GM12801 (cell line): ENCODE data around the gene ESD.

Experiments
- TF ChIP-seq, protein P1 (sequence below): IDR thresholded peaks from one replicate; pipeline ENCODE4 v1.5.1; 2011; ENCODE audit warnings: control low read depth; ENCODE audit not compliant: insufficient read length; ENCODE audit errors: extremely low read depth

The ESD gene, protein sequence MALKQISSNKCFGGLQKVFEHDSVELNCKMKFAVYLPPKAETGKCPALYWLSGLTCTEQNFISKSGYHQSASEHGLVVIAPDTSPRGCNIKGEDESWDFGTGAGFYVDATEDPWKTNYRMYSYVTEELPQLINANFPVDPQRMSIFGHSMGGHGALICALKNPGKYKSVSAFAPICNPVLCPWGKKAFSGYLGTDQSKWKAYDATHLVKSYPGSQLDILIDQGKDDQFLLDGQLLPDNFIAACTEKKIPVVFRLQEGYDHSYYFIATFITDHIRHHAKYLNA

DNA sequence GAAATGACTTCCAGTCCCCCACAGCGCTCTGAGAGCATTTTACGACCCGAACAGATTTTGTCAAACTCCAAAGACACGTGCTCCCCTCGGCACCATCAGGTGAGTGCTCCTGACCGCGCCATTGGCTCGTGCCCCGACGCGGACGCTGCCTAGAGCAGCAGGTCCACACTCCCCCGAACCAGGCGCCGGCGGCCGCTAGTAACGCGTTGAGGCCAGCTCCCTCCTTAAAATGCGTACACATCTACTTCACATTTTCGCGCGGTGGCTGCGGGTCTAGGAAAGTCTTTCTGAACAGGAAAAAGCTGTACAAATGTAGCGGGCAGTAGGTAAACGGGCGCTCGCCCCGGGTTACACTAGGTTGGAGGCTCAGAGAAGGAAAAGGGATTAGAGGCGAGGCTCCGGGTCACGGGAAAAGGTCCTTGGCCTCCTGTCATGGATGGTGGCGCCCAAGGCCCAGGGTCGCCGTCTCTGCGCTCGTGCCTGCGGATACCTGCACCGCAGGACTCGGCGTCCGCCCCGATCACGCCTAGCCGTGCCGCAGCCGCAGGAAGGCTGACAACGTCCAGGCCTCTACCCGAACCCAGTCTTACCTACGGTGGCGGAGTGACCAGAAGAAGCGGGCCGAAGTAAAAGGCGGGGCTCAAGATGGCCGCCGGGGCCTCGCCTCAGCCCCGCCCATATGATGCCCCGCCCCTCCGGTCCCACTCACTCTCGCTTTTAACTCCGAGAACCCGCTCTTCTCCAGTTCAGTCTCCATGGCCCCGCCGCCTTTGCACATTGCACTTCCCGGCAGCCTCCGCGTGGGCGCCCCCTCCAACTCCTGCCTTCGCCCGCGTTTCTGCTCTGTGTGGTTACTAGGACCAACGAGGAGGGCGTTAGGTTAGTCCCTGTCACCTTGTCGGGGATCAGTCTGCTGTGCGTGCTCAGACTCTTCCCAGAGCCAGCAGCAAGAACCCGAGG, at the start of gene ESD:
ESD (minus strand) TSS at position 647 of the 960 bp plus-strand sequence. CDS start 5,748 bp downstream, outside the sequence.
- TF ChIP-seq, protein P1, sequence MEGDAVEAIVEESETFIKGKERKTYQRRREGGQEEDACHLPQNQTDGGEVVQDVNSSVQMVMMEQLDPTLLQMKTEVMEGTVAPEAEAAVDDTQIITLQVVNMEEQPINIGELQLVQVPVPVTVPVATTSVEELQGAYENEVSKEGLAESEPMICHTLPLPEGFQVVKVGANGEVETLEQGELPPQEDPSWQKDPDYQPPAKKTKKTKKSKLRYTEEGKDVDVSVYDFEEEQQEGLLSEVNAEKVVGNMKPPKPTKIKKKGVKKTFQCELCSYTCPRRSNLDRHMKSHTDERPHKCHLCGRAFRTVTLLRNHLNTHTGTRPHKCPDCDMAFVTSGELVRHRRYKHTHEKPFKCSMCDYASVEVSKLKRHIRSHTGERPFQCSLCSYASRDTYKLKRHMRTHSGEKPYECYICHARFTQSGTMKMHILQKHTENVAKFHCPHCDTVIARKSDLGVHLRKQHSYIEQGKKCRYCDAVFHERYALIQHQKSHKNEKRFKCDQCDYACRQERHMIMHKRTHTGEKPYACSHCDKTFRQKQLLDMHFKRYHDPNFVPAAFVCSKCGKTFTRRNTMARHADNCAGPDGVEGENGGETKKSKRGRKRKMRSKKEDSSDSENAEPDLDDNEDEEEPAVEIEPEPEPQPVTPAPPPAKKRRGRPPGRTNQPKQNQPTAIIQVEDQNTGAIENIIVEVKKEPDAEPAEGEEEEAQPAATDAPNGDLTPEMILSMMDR, result no peak

DNA sequence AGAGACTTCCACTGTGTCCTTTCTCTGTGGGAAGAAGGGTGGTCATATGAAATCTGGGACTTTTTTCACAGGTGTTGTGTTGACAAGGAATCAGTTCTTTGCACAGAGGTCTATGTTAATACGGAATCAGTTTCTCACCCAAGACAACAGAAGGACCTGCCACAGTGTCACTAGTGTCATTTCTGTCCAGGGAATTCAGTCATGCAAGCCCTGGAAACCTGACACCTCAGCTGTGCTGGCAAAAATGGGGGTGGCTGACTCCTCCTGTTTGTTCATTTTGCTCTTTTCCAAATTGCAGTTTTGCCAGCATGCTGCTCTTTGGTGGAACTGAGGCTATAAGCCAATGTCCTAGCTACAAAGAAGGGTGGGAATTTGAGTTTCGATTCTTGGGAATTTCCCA, 49.8 kb upstream of the ESD start:
- TF ChIP-seq, protein P1, result no peak

DNA sequence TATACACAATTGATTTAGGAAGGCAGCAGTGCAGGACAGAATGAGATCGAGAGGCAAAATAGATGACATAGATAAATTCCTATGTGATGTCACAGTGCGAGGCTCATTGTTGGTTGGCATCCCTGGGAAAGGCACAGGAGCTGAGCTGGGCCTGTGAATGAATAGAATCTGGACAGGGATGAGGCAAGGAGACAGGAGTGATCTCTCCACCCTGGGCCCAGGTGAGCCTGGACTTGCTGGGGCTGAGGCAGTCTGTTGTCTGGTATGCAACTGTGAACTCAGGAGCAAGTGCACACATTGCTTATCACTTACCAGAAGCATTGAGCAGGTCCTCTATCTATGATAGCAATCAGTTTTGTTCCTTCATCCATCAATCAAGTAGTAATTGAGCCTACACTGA, 48.2 kb upstream of the ESD start:
- TF ChIP-seq, protein P1, result no peak

DNA sequence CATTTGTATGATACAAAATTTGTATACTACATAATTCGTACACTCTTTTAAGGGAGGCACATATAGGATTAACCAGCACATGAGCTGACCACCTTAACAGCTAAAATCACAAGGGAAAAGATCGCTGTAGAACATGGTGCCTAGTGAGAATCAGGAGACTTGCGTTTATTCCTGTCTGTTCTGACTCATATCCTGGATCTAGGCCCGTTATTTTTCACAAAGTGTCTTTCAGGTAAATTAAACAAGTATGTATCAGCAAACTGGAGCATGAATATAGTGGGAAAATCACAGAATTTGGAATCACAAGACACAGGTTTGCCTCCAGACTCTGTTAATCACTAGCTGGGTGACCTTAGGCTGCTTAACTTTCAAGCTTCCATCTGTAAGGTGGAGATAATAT, 47.5 kb upstream of the ESD start:
- TF ChIP-seq, protein P1, result no peak

DNA sequence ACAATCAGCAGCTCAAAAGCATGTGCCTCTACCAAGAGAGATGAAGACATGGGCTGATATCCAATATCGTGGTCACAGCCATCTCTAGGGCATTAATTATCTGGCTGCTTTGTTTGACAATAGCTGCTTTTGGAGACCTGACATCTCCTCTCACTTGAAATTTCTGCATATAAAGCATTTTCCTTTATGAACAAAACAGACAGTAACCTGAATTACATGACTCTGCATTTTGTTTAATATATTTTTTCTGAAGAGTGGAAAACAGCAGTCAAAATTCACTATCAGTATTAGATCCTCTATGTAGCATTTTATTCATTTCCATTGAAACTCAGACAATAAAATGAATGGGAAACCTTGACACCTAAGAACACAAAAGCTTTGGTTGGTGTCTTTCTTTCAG, 42.4 kb upstream of the ESD start:
- TF ChIP-seq, protein P1, result no peak

DNA sequence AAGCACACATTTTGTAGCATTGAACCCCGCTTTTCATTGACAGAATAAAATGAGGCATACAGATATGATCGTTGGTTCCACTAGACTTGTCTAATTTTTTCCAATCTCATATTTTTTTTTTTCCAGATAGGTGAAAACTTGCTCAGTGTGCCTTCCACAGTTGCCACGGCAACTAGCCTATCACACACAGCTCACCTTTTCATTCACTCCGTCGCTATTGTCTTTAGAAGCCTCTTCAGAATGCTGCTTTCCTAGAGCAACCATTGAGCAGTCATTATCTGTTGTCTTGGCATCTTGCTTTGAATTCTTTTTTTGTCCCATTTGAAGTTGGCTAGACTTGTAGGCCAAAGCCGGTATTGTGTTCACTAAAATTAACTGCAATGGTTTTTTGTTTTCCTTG, 37.7 kb upstream of the ESD start:
- TF ChIP-seq, protein P1, result no peak

DNA sequence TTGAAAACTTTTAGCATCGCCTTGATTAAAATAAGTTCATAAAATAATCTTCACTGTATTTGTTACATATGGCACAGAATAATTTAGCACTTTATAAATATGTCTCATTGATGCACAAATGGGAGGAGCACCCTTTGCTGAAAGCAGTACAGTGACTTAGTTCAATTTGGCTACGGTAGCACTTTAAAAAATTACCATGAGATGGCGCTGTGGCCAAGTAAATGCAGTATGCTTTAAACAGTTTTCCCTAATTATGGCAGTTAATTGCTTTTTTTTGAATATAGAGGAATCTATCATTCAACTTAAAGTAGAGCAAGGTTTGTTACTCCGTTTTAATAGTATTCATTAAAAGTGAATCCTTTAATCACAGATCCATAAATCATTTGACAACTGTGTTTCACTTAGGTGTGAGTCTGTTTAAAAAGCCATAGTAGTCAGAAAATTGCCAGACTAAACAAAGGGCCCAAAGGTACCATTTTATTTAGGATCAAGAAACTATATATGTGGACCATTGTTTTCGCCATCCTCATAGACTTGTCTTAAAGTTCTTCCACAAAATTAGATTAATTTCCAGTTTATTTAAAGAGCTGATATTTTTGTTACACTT, 34.7 kb upstream of the ESD start:
- TF ChIP-seq, protein P1, result no peak
